ENCODE results near the gene TASP1.

Gene TASP1

DNA sequence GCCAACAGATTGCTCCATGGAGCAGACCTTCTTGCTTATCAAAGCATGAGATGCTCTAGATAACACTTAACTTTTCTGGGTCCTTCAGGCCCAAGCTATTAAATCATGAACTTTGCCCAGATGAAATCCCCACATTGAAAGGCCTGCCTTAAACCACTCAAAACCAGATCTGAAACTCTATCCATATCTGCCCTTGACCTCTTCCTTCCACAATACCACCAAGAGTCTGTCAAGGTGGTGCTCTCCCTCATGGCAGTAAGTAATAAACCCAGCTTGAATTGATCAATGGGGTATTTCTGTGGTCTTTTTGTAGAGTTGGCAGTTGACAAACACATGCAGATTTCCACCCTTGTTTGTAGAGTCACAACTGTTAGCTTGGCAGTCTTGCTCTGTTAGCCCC, 282.1 kb downstream of the TASP1 start:
- no peaks in the 10 kb centered on the region for H3K36me3 Mint-ChIP-seq
- no peak overlapping the region for H3K4me3 Mint-ChIP-seq
- H3K4me1 Mint-ChIP-seq: no peaks in the 10 kb centered on the region

DNA sequence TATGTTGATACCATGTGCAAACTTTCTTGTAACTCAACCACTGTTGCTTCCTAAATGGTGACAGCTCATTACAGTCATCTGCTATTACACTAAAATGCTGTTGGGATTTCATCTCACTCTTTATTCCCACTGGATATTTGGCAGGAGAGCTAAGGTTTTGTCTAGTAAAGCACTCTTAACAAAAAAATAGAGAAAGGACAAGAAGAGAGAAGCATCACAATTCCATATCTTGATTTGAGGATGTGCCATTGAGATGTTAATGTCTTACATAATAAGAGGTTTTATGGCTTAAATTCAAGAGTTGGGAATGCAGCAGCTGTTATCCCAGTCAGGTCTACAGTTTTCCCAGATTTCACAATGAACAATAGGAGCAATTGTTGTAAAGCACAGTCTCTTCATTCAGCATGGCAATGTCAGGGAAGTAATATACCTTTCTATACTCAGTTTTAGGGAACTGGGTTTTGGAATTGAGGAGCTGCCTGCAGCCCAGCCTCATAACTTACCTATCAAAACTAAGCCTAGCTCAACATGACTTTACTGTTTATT, 282.7 kb downstream of the TASP1 start:
- H3K4me1 Mint-ChIP-seq: no peaks in the 10 kb centered on the region
- H3K36me3 Mint-ChIP-seq: no peaks in the 10 kb centered on the region
- H3K27me3 Mint-ChIP-seq: no peaks in the 10 kb centered on the region
- peaks cover 5% of the 10 kb centered on the region for H3K9me3 Mint-ChIP-seq
- H3K4me3 Mint-ChIP-seq: no peak overlapping the region
- H3K27ac Mint-ChIP-seq: no peak overlapping the region

More for the DNA sequence above, 282.1 kb downstream of the TASP1 start:
- Mint-ChIP-seq H3K27ac (no peak overlapping the region), H3K27me3 (no peaks in the 10 kb centered on the region), H3K9me3 (peaks cover 5% of the 10 kb centered on the region)

GRCh38 chr20:13355411-13355810, 283.3 kb downstream of the TASP1 start:
- H3K27ac Mint-ChIP-seq: no peak overlapping the region

DNA sequence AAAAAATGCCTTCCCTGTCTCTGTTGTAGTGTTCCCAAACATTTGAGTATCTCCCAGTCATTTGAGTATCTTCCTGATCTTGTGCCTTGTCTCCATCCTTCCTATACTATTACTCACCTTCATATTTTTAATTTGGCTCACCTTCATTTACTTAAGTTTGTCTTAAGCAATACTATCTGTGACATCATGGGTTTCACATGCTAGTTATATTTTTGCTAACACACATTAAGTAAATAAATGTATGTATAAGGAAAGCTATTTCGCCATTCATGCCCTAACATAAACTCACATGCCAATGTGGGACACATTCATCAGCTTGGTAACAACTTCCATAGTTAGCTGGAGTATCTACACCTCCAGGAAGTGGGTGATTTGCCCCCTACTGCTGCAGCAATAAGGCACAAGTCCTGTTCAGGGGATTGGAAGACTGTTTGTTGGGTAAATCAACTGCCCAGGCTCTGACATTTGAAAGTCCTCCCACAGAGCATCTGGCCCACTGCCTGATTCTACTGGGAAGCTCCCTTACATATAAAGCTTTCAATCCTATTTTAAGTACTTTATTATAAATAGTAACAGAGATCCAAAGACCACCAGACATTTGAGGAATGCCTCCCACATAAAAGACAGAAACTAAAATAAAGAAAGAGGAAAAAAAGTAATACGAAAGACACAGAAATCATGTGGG, 285.3 kb downstream of the TASP1 start:
- H3K27ac Mint-ChIP-seq: no peak overlapping the region
- no peaks in the 10 kb centered on the region for H3K4me1 Mint-ChIP-seq
- peaks cover 5% of the 10 kb centered on the region for H3K9me3 Mint-ChIP-seq
- H3K27me3 Mint-ChIP-seq: no peaks in the 10 kb centered on the region
- H3K4me3 Mint-ChIP-seq: no peak overlapping the region
- H3K36me3 Mint-ChIP-seq: no peaks in the 10 kb centered on the region

More at GRCh38 chr20:13355411-13355810, 283.3 kb downstream of the TASP1 start:
- H3K4me3 Mint-ChIP-seq: no peak overlapping the region
- no peaks in the 10 kb centered on the region for H3K27me3 Mint-ChIP-seq
- no peaks in the 10 kb centered on the region for H3K36me3 Mint-ChIP-seq
- peaks cover 5% of the 10 kb centered on the region for H3K9me3 Mint-ChIP-seq
- H3K4me1 Mint-ChIP-seq: no peaks in the 10 kb centered on the region

DNA sequence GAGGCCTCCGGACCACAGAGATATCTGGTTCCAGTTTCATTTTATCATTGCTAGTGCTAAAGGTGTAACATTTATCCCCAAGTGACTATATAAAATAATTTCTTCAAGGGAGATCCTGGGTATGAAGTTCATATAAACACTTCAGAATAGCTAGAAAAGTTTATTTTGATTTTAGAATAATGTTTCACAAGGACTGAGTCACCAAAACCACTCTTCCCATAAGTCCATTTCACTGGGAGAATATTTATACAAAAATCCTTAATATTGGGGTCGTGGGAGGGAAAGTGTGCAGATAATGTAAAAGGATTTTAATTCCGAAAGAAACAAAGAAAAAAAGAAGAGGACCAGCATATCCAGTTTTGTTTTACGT, 289.5 kb downstream of the TASP1 start:
- Mint-ChIP-seq H3K36me3 (no peaks in the 10 kb centered on the region), H3K4me3 (no peak overlapping the region), H3K4me1 (no peaks in the 10 kb centered on the region)

DNA sequence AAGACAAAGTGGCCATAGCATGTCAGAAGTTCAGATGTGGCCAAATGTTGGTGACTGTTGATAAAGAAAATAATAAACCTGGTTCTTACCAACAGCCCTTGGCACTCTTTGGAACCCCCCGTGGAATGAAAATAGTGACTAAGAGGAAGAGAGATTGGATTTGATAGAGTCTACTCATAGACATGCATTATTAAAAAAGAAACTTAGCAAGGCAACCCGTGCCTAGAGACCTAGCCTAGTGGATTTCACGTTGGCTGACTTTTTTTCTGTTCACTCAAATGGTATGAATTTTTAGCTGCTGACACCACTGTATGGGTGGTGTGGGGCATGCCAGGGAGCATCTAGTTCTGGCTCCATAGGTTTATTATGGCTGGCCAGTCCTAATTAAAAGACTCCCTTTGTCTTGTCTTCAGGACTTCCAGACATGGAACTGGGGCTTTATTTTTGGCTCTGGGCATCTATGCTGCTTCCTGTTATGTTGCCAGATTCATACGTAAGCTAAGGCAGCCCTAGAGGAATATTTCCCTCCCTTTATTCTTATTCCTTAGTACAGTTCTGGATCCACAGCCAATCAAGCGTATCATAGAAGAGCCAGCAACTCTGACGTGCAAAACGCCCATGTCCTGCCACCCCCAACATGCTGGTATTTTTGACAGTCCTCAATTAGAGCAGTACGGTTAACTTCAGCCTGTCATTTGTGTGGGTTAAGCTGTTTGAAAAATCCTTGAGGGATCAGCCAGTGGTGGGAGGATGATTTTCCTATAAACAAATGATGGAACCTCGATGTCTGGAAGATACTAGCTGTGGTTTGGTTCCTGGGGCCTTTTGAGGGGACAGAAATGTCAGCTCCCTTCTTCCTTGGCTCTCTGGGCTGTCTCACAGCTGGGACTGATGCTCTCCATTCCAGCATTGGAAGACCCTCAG, 290.2 kb downstream of the TASP1 start:
- H3K27ac Mint-ChIP-seq: no peak overlapping the region
- no peaks in the 10 kb centered on the region for H3K4me1 Mint-ChIP-seq
- H3K27me3 Mint-ChIP-seq: peaks cover 3% of the 10 kb centered on the region
- H3K4me3 Mint-ChIP-seq: no peak overlapping the region
- H3K9me3 Mint-ChIP-seq: no peaks in the 10 kb centered on the region
- no peaks in the 10 kb centered on the region for H3K36me3 Mint-ChIP-seq

More for the DNA sequence above, 289.5 kb downstream of the TASP1 start:
- Mint-ChIP-seq H3K9me3 (no peaks in the 10 kb centered on the region), H3K27me3 (peaks cover 1% of the 10 kb centered on the region), H3K27ac (no peak overlapping the region)

- Mint-ChIP-seq H3K9me3 (no peaks in the 10 kb centered on the region), H3K4me3 (no peak overlapping the region), H3K27ac (no peak overlapping the region), H3K4me1 (no peaks in the 10 kb centered on the region), H3K27me3 (peaks cover 3% of the 10 kb centered on the region), H3K36me3 (no peaks in the 10 kb centered on the region)
Measured at GRCh38 chr20:13344671-13345070, 294.1 kb downstream of the TASP1 start.

GRCh38 chr20:13342469-13343242, 296.1 kb downstream of the TASP1 start:
- Mint-ChIP-seq H3K9me3 (no peaks in the 10 kb centered on the region), H3K27me3 (peaks cover 3% of the 10 kb centered on the region), H3K4me3 (no peak overlapping the region), H3K4me1 (no peaks in the 10 kb centered on the region), H3K36me3 (no peaks in the 10 kb centered on the region), H3K27ac (no peak overlapping the region)

DNA sequence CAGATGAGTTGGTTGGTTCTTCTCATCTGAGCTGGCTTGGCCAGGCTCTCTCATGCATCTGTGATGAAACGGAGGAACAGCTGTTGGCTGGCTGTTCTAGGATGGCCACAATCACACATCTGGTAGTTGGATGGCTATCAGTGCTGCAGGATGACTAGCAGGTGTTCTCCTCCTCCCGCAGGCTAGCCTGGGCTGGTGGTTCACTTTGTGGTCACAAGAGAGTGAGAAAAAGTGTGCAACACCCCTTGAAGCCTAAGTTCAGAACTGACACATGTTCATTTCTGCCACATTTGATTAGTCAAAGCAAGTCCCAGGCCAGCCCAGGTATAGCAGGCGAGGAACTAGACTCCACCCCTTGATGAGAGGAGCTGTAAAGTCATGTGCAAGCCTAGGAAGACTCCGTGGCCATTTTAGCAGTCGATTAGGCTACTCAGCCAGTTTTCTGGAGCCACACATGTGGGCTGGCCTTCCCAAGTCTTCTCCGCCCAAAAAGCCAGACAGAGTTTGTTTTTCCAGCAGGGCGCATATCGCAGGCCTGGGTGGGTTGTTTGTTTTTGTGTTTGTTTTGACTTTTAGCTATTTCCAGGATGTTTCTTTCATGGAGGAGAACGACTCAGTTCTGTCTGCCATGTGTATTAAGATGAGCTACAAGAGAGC, 296.9 kb downstream of the TASP1 start:
- no peak overlapping the region for H3K27ac Mint-ChIP-seq
- no peaks in the 10 kb centered on the region for H3K4me1 Mint-ChIP-seq
- peaks cover 3% of the 10 kb centered on the region for H3K27me3 Mint-ChIP-seq
- no peaks in the 10 kb centered on the region for H3K9me3 Mint-ChIP-seq
- no peaks in the 10 kb centered on the region for H3K36me3 Mint-ChIP-seq
- no peak overlapping the region for H3K4me3 Mint-ChIP-seq

- no peaks in the 10 kb centered on the region for H3K4me1 Mint-ChIP-seq
- no peak overlapping the region for H3K4me3 Mint-ChIP-seq
- peaks cover 2% of the 10 kb centered on the region for H3K27me3 Mint-ChIP-seq
- no peaks in the 10 kb centered on the region for H3K9me3 Mint-ChIP-seq
- no peak overlapping the region for H3K27ac Mint-ChIP-seq
- no peaks in the 10 kb centered on the region for H3K36me3 Mint-ChIP-seq
Measured at GRCh38 chr20:13340088-13340487, 298.6 kb downstream of the TASP1 start.

Measured in activated naive CD4-positive, alpha-beta T cell treated with anti-CD3 and anti-CD28 coated beads, Interleukin-2, amount 50 U/mL, for 24 hours (primary cell).